Measurements from ENCODE around the gene GARRE1.

Gene GARRE1

DNA sequence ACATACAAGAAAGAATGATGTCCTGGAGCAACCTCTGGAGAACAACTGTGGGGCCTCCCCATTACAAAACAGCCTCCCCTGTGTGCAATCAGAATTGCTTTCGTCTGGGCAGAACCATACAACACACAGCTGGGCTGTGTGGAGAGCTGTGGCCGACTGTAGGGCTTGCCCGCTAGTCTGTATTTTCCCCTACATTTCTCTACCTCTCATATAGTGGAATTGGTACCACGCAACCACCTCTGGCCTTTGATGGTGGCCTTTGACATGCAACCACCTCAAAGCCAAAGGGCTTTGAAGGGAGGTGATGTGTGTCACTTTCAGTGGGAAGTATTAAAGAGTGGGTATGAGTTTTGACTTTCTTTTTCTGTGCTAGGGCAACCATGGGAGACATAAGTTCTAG lies 34.0 kb downstream of the GARRE1 start:
- no peak for DNase-seq (ENCODE audit: low read depth in 2 of 2)

DNA sequence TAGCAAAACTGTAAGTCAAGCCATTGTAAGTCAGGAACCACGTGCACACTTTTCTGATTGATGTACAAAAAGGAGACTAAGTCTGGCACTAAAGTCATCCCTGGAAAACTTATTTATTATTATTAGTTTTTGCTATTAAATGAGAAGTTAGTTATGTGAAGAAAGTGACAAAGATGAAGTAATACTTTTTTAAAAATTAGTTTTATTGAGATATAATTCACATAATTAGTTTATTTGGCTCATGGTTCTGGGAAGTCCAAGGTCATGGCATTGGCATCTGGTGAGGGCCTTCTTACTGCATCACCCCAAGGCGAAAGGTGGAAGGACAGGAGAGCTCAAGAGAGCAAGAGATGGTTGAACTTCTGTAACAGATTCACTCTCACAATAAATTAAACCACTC lies 36.9 kb downstream of the GARRE1 start:
- DNase-seq (ENCODE audit: low read depth in 2 of 2), result no peak

DNA sequence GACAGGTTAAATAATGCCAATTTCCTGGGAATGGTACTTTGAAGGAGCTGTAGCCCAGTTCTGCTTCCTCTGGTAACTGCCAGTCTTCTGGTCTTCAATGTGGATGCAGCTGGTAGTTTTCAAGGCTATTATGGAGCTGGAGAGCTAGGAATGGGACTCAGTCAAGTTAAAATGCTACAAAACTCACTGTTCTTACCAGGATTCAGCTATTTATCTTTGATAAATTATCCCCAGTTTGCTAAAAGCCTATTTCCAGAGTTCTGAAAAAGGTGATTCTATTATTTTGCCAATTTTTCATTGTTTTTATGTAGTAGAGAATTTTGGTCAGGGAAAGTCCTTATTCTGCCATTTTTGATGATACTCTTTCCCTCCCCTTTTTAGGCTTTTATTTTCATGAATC lies 40.7 kb downstream of the GARRE1 start:
- DNase-seq (ENCODE audit: low read depth in 2 of 2), result no peak

DNA sequence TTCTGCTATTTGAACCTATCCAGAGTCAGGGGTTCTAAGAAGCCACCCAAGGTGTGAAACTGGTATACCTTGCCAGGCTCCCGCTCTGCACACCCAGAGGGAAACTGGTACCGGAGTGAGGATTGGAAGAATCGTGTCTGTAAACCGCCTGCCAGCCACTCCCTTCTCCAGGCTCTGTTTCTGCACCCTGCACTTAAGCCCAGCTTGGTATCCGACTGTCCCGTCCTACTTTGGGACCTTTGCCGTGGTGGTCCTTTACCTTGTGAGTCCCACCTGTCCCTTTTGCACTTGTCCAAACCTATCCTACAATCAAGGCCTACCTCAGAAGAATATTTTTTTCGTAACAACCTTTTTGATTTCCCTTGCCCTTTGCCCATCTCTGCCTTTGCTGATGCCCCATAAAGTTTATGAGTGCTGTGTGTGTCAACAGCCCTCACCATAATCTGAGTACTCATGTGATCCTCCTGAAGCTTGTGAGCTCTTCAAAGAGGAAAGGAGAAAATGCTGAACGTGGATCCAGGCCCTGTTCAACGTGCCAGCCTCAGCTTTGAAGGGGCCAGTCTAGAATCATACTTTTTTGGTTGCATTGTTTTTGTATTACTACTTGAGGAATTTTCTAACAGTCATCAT lies 44.7 kb downstream of the GARRE1 start:
- no peak for DNase-seq (ENCODE audit: low read depth in 2 of 2)

DNA sequence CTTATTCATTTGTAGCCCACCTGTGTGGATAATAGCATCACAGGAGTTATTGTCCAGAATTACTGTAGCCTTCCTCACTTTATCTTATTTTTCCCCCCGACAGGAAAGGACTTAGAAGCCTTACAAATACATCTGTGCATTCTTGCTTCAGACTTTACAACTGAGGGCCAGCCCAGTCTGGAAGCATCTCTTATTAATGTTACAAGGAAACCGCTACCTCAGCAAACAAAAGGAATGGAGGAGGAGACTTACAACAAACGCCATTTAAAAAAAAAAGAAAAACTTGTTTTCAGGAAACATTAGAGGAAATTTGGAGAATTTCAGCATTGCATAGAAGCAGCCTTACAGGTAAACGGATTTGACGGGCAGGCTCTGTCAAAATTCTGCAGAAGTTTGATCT lies 45.2 kb downstream of the GARRE1 start:
- DNase-seq (ENCODE audit: low read depth in 2 of 2), result no peak

DNA sequence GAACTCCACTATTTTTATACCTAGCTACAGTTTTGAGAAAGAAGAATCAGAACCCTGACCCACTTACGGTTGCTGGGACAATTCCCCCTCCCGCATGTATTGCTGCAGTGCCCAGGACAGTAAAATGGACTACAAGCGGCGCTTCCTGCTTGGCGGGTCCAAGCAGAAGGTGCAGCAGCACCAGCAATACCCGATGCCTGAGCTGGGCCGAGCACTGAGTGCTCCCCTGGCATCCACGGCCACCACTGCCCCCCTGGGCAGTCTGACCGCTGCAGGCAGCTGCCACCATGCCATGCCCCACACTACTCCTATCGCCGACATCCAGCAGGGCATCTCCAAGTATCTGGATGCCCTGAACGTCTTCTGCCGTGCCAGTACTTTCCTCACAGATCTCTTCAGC lies 46.0 kb downstream of the GARRE1 start:
- no peak for DNase-seq (ENCODE audit: low read depth in 2 of 2)

DNA sequence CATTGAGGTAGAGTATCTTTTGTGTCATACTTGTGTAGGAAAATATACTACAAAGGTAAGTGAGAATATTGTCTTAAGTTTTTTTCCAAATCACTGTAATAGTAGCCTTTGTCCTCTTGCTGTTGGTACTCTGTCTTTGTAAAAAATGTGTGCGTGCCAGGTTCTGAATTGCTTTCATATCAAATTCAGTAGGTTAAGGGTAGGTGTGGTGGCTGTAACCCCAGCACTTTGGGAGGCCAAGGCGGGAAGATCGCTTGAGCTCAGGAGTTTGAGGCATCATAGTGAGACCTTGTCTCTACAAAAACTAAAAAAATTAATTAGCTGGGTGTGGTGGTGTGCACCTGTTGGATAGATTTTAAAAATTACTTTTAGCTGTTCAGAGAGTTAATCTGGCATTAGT lies 46.6 kb downstream of the GARRE1 start:
- no peak for DNase-seq (ENCODE audit: low read depth in 2 of 2)
